ENCODE measurements around the gene SYNGAP1. TPM values are rescaled to one million over a fixed set of nuclear protein-coding genes. Genes with fewer than 3 reads are reported as not detected.

Gene SYNGAP1
- total and polyA plus RNA-seq, 9 of the 15 experiments (the other 6 are each of a cell fraction or from before 2014, with no cell fraction given), result 0.01 to 22.8 (median 3.2) TPM

DNA sequence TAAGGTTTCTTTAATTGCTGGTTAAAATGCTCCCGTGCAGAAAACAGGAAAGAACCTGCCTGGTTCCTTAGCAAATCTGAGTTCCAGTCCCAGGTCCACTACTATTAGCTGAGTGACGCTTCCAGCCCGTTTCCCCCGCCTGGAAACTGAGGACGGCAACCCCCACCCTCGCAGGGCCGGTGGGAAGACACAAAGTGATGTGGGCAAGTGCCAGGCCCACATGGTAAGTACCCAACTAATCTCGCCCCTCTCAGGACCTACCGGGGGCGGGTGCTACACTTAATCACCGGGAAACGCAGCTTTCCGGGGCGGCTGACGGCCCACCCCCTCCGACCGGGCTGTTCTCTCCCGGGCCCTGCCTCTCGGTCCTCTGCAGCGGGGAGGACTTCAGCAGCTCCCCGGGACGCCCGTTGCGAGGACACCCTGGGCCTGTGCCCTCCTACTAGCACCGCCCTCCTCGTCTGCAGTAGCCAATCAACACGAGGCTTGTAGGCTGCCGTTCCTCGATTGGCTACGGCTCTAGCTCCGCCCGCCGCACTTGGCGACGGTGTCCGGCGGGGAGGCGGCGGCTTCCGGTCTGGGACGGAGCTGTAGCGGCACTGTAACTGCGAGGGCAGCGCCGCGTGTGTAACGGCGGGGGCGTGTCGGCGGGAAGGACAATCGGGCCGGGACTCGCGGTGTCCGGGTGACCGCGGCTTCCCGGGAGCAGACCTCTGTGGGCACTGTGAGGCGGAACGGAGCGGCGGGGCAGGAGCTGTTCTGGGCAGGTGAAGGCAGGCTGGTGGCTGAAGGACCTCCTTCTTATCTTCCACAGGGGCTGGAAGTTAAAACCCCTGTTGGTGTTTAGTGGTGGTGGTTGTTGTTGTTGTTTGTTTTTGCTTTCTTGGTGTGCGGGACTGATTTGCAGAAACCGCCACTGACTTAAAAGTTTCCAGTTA is 34.4 kb downstream of the SYNGAP1 start, which contains the start of gene ZBTB9 (continued):
- TF ChIP-seq ZFP91 (CRISPR knock-in tag; IDR thresholded peaks at IDR 0.05) (peak; percentile 61; the same call in 1 of the 2 replicates), GTF2B (IDR thresholded peaks at IDR 0.05; ENCODE audit: extremely low read depth, insufficient read length) (no peak), ATF4 (CRISPR knock-in tag; IDR thresholded peaks at IDR 0.05) (peak; percentile 37; the same call in 1 of the 2 replicates), HNRNPL (IDR thresholded peaks at IDR 0.05; ENCODE audit: low read depth, low read length) (no peak), COPS2 (conservative IDR thresholded peaks at IDR 0.05) (no peak), CREB5 (CRISPR knock-in tag; IDR thresholded peaks at IDR 0.05) (no peak), ZNF717 (CRISPR knock-in tag; IDR thresholded peaks at IDR 0.05) (no peak), NCOR1 (IDR thresholded peaks at IDR 0.05) (0 out of 2 replicates have a peak, but pooled peaks have one; percentile 5), BMI1 (IDR thresholded peaks at IDR 0.05; ENCODE audit: low read length) (no peak), CBX5 (IDR thresholded peaks at IDR 0.05; ENCODE audit: borderline replicate concordance, low read depth) (peak; percentile 26; the same call in 1 of the 2 replicates), ZBED1 (IDR thresholded peaks at IDR 0.05) (no peak), ZBTB34 (CRISPR knock-in tag; IDR thresholded peaks at IDR 0.05) (no peak), ZNF24 (IDR thresholded peaks at IDR 0.05) (no peak), ZNF347 (CRISPR knock-in tag; IDR thresholded peaks at IDR 0.05; ENCODE audit: low read depth) (no peak), THRB (CRISPR knock-in tag; conservative IDR thresholded peaks at IDR 0.05) (0 out of 2 replicates have a peak, but pooled peaks have one; percentile 62)
- TF ChIP-seq, protein P1, sequence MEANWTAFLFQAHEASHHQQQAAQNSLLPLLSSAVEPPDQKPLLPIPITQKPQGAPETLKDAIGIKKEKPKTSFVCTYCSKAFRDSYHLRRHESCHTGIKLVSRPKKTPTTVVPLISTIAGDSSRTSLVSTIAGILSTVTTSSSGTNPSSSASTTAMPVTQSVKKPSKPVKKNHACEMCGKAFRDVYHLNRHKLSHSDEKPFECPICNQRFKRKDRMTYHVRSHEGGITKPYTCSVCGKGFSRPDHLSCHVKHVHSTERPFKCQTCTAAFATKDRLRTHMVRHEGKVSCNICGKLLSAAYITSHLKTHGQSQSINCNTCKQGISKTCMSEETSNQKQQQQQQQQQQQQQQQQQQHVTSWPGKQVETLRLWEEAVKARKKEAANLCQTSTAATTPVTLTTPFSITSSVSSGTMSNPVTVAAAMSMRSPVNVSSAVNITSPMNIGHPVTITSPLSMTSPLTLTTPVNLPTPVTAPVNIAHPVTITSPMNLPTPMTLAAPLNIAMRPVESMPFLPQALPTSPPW (CRISPR knock-in tag; IDR thresholded peaks at IDR 0.05), result peak; percentile 76
- TF ChIP-seq, protein P2, sequence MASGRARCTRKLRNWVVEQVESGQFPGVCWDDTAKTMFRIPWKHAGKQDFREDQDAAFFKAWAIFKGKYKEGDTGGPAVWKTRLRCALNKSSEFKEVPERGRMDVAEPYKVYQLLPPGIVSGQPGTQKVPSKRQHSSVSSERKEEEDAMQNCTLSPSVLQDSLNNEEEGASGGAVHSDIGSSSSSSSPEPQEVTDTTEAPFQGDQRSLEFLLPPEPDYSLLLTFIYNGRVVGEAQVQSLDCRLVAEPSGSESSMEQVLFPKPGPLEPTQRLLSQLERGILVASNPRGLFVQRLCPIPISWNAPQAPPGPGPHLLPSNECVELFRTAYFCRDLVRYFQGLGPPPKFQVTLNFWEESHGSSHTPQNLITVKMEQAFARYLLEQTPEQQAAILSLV (tag; IDR thresholded peaks at IDR 0.05), result no peak
